OCI-LY7 (cell line): ENCODE measurements around the gene P4HTM.

Experiments used
- EZH2phosphoT487 ChIP-seq: fragments of 200-600 bp; sonication (generic); IDR thresholded peaks from 2 replicates; pipeline ENCODE4 v1.6.1; 2018; ENCODE audit warnings: low read depth, borderline replicate concordance, mild to moderate bottlenecking, mixed run types, antibody characterized with exemption, low read length, moderate library complexity, mixed read lengths
- TF ChIP-seq, protein P1 (sequence below): fragments of 200-600 bp; sonication (generic); conservative IDR thresholded peaks from 2 replicates; pipeline ENCODE4 v1.5.1; 2014; ENCODE audit warnings: mild to moderate bottlenecking, antibody characterized with exemption, low read length, moderate library complexity, mixed read lengths

DNA sequence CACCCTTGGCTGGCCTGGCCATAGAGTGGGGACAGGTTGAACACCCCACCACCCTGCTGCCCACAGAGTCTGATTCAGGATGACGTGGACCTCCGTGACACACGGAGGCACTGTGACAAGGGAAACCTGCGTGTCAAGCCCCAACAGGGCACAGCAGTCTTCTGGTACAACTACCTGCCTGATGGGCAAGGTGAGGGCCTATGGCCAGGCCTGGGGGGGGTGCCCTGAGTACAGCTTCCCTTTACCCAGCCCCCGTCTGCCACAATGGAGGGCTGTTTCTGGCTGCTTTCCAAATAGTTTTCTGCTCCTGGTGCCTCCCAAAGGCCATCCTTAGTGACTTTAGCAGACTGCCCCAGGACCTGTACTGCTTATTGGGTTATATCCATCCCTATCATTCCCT, 16.0 kb downstream of the P4HTM start:
- TF ChIP-seq, protein P1, sequence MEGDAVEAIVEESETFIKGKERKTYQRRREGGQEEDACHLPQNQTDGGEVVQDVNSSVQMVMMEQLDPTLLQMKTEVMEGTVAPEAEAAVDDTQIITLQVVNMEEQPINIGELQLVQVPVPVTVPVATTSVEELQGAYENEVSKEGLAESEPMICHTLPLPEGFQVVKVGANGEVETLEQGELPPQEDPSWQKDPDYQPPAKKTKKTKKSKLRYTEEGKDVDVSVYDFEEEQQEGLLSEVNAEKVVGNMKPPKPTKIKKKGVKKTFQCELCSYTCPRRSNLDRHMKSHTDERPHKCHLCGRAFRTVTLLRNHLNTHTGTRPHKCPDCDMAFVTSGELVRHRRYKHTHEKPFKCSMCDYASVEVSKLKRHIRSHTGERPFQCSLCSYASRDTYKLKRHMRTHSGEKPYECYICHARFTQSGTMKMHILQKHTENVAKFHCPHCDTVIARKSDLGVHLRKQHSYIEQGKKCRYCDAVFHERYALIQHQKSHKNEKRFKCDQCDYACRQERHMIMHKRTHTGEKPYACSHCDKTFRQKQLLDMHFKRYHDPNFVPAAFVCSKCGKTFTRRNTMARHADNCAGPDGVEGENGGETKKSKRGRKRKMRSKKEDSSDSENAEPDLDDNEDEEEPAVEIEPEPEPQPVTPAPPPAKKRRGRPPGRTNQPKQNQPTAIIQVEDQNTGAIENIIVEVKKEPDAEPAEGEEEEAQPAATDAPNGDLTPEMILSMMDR: no peak
- TF ChIP-seq EZH2phosphoT487: no peak
